SK-N-SH treated with all-trans-retinoic acid at 6 μM for 48 hours (cell line): ENCODE measurements around the gene LANCL2.

Experiments
- ATAC-seq: fragments of 200-7000 bp; cut with Tn5 transposase; 3 replicates; pipeline ENCODE4 v1.9.1; 2020; ENCODE audit warnings: mild to moderate bottlenecking, moderate library complexity
- ARNTL ChIP-seq: fragments of 450-650 bp; formaldehyde crosslinking; IDR thresholded peaks from 2 replicates; pipeline ENCODE4 v1.5.0; 2020; ENCODE audit warnings: low read depth, mild to moderate bottlenecking, moderate library complexity, borderline replicate concordance
- BACH2 ChIP-seq: fragments of 250-450 bp; sonication (Bioruptor Pico); IDR thresholded peaks from 2 replicates; pipeline ENCODE4 v1.9.0; 2021; ENCODE audit warnings: mild to moderate bottlenecking, borderline replicate concordance
- CREB5 ChIP-seq: fragments of 250-450 bp; sonication (Bioruptor Pico); IDR thresholded peaks from 2 replicates; pipeline ENCODE4 v1.5.1; 2020; ENCODE audit warnings: low read depth, mild to moderate bottlenecking, moderate library complexity
- ESRRG ChIP-seq: fragments of 250-450 bp; sonication (Bioruptor Pico); IDR thresholded peaks from 2 replicates; pipeline ENCODE4 v1.6.1; 2021; ENCODE audit warnings: mild to moderate bottlenecking
- GLIS3 ChIP-seq: fragments of 250-450 bp; sonication (Bioruptor Pico); IDR thresholded peaks from 2 replicates; pipeline ENCODE4 v1.5.0; 2020; ENCODE audit warnings: mild to moderate bottlenecking, moderate library complexity
- PATZ1 ChIP-seq: fragments of 250-450 bp; sonication (Bioruptor Pico); IDR thresholded peaks from 2 replicates; pipeline ENCODE4 v1.8.0; 2020; ENCODE audit warnings: mild to moderate bottlenecking, moderate library complexity, borderline replicate concordance
- PPARA ChIP-seq: fragments of 250-450 bp; sonication (Bioruptor Pico); IDR thresholded peaks from 2 replicates; pipeline ENCODE4 v1.5.0; 2020; ENCODE audit warnings: mild to moderate bottlenecking, borderline replicate concordance
- RARB ChIP-seq: fragments of 250-450 bp; sonication (Bioruptor Pico); IDR thresholded peaks from 2 replicates; pipeline ENCODE4 v1.8.0; 2021; ENCODE audit warnings: mild to moderate bottlenecking, moderate library complexity
- SNAI2 ChIP-seq: fragments of 250-450 bp; sonication (Bioruptor Pico); IDR thresholded peaks from 2 replicates; pipeline ENCODE4 v1.5.0; 2020; ENCODE audit warnings: mild to moderate bottlenecking, moderate library complexity
- TCF4 ChIP-seq: fragments of 250-450 bp; sonication (Bioruptor Pico); IDR thresholded peaks from 2 replicates; pipeline ENCODE4 v1.8.0; 2021; ENCODE audit warnings: mild to moderate bottlenecking, moderate library complexity, borderline replicate concordance
- TOX ChIP-seq: fragments of 250-450 bp; sonication (Bioruptor Pico); IDR thresholded peaks from 2 replicates; pipeline ENCODE4 v1.8.0; 2021; ENCODE audit warnings: mild to moderate bottlenecking, moderate library complexity, borderline replicate concordance
- ZC3H10 ChIP-seq: fragments of 250-450 bp; sonication (Bioruptor Pico); IDR thresholded peaks from 2 replicates; pipeline ENCODE4 v1.5.1; 2021; ENCODE audit warnings: mild to moderate bottlenecking, moderate library complexity
- ZNF565 ChIP-seq: fragments of 450-650 bp; formaldehyde crosslinking; conservative IDR thresholded peaks from 2 replicates; pipeline ENCODE4 v1.5.0; 2020; ENCODE audit warnings: low read depth, mild to moderate bottlenecking, moderate library complexity
- ZNF70 ChIP-seq: fragments of 450-650 bp; formaldehyde crosslinking; IDR thresholded peaks from 2 replicates; pipeline ENCODE4 v1.5.0; 2020; ENCODE audit warnings: mild to moderate bottlenecking, moderate library complexity
- ZNF8 ChIP-seq: fragments of 450-650 bp; formaldehyde crosslinking; IDR thresholded peaks from 2 replicates; pipeline ENCODE4 v1.5.0; 2020; ENCODE audit warnings: mild to moderate bottlenecking, moderate library complexity
- TF ChIP-seq, protein P1 (sequence below): fragments of 250-450 bp; sonication (Bioruptor Pico); IDR thresholded peaks from 2 replicates; pipeline ENCODE4 v1.8.0; 2021; ENCODE audit warnings: low read depth, mild to moderate bottlenecking, moderate library complexity, borderline replicate concordance
- TF ChIP-seq, protein P2 (sequence below): fragments of 250-450 bp; sonication (Bioruptor Pico); IDR thresholded peaks from 2 replicates; pipeline ENCODE4 v1.5.0; 2020; ENCODE audit warnings: mild to moderate bottlenecking, moderate library complexity
- TF ChIP-seq, protein P3 (sequence below): fragments of 250-450 bp; sonication (Bioruptor Pico); IDR thresholded peaks from 2 replicates; pipeline ENCODE4 v1.5.1; 2021; ENCODE audit warnings: mild to moderate bottlenecking, moderate library complexity

The LANCL2 gene

GRCh38 chr7:55426676-55427075 is 61.5 kb downstream of the LANCL2 start (continued):
- TF ChIP-seq PATZ1, result no peak
- TF ChIP-seq ZC3H10, result no peak
- TF ChIP-seq RARB (CRISPR knock-in tag), result no peak

GRCh38 chr7:55427342-55427741 is 62.2 kb downstream of the LANCL2 start:
- ATAC-seq, result no peak
- no peak for TF ChIP-seq CREB5 (CRISPR knock-in tag)
- TF ChIP-seq TCF4 (CRISPR knock-in tag), result no peak
- no peak for TF ChIP-seq ZNF565 (CRISPR knock-in tag)
- TF ChIP-seq, protein P1, sequence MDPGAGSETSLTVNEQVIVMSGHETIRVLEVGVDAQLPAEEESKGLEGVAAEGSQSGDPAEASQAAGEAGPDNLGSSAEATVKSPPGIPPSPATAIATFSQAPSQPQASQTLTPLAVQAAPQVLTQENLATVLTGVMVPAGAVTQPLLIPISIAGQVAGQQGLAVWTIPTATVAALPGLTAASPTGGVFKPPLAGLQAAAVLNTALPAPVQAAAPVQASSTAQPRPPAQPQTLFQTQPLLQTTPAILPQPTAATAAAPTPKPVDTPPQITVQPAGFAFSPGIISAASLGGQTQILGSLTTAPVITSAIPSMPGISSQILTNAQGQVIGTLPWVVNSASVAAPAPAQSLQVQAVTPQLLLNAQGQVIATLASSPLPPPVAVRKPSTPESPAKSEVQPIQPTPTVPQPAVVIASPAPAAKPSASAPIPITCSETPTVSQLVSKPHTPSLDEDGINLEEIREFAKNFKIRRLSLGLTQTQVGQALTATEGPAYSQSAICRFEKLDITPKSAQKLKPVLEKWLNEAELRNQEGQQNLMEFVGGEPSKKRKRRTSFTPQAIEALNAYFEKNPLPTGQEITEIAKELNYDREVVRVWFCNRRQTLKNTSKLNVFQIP (CRISPR knock-in tag), result no peak
- TF ChIP-seq, protein P2, sequence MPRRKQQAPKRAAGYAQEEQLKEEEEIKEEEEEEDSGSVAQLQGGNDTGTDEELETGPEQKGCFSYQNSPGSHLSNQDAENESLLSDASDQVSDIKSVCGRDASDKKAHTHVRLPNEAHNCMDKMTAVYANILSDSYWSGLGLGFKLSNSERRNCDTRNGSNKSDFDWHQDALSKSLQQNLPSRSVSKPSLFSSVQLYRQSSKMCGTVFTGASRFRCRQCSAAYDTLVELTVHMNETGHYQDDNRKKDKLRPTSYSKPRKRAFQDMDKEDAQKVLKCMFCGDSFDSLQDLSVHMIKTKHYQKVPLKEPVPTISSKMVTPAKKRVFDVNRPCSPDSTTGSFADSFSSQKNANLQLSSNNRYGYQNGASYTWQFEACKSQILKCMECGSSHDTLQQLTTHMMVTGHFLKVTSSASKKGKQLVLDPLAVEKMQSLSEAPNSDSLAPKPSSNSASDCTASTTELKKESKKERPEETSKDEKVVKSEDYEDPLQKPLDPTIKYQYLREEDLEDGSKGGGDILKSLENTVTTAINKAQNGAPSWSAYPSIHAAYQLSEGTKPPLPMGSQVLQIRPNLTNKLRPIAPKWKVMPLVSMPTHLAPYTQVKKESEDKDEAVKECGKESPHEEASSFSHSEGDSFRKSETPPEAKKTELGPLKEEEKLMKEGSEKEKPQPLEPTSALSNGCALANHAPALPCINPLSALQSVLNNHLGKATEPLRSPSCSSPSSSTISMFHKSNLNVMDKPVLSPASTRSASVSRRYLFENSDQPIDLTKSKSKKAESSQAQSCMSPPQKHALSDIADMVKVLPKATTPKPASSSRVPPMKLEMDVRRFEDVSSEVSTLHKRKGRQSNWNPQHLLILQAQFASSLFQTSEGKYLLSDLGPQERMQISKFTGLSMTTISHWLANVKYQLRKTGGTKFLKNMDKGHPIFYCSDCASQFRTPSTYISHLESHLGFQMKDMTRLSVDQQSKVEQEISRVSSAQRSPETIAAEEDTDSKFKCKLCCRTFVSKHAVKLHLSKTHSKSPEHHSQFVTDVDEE, result no peak
- TF ChIP-seq PATZ1, result no peak
- no peak for TF ChIP-seq SNAI2 (CRISPR knock-in tag)
- TF ChIP-seq TOX (CRISPR knock-in tag), result no peak
- TF ChIP-seq ZNF70 (CRISPR knock-in tag), result no peak

- TF ChIP-seq ZNF8 (no peak), ESRRG (CRISPR knock-in tag) (no peak), ZC3H10 (no peak), ZNF70 (CRISPR knock-in tag) (no peak), ZNF565 (CRISPR knock-in tag) (no peak), ARNTL (CRISPR knock-in tag) (no peak), BACH2 (CRISPR knock-in tag) (no peak), SNAI2 (CRISPR knock-in tag) (no peak), RARB (CRISPR knock-in tag) (no peak), CREB5 (CRISPR knock-in tag) (no peak), GLIS3 (CRISPR knock-in tag) (no peak), PPARA (CRISPR knock-in tag) (no peak)
- TF ChIP-seq, protein P1 (CRISPR knock-in tag), result no peak
- TF ChIP-seq, protein P2, result no peak
- TF ChIP-seq, protein P3, sequence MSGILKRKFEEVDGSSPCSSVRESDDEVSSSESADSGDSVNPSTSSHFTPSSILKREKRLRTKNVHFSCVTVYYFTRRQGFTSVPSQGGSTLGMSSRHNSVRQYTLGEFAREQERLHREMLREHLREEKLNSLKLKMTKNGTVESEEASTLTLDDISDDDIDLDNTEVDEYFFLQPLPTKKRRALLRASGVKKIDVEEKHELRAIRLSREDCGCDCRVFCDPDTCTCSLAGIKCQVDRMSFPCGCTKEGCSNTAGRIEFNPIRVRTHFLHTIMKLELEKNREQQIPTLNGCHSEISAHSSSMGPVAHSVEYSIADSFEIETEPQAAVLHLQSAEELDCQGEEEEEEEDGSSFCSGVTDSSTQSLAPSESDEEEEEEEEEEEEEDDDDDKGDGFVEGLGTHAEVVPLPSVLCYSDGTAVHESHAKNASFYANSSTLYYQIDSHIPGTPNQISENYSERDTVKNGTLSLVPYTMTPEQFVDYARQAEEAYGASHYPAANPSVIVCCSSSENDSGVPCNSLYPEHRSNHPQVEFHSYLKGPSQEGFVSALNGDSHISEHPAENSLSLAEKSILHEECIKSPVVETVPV, result no peak
- TF ChIP-seq, all 23 proteins: peak for 0
- ATAC-seq, result no peak
These were observed 62.7 kb downstream of the LANCL2 start for GRCh38 chr7:55427800-55428199.
